ENCODE measurements around the gene IL1B. TPM values are rescaled to one million over a fixed set of nuclear protein-coding genes. Genes with fewer than 3 reads are reported as not detected.

IL1B gene
- total RNA-seq, 6 experiments from 2014 or later, result 1.3 to 7.7 (median 6.0) TPM

Other genes with a start within 250 kb of the IL1B start
- 100 to 1,000 TPM; 147 to 225 (median 195) TPM for gene SLC20A1, start 190.8 kb downstream of the IL1B start, total RNA-seq (2021; fragmentation: NEBNext Ultra II Directional; extraction: Animal tissue kit (Norgen Biotek cat#: 25700))
- gene NT5DC4, start 115.8 kb downstream of the IL1B start, total RNA-seq (2021; fragmentation: NEBNext Ultra II Directional; extraction: Animal tissue kit (Norgen Biotek cat#: 25700)), result not detected
- 10 to 100 TPM; 10.6 to 35.7 (median 30.2) TPM for gene CKAP2L, start 72.2 kb downstream of the IL1B start, total RNA-seq (2021; fragmentation: NEBNext Ultra II Directional; extraction: Animal tissue kit (Norgen Biotek cat#: 25700))
- under 1 TPM in 1 of 6 experiments, not detected in 5; 0.07 TPM for gene IL1A, start 52.3 kb downstream of the IL1B start, total RNA-seq (2021; fragmentation: NEBNext Ultra II Directional; extraction: Animal tissue kit (Norgen Biotek cat#: 25700))
- not detected for gene IL37, start 74.4 kb upstream of the IL1B start, total RNA-seq (2021; fragmentation: NEBNext Ultra II Directional; extraction: Animal tissue kit (Norgen Biotek cat#: 25700))
- not detected for gene IL36G, start 141.2 kb upstream of the IL1B start, total RNA-seq (2021; fragmentation: NEBNext Ultra II Directional; extraction: Animal tissue kit (Norgen Biotek cat#: 25700))
- not detected for gene IL36A, start 168.7 kb upstream of the IL1B start, total RNA-seq (2021; fragmentation: NEBNext Ultra II Directional; extraction: Animal tissue kit (Norgen Biotek cat#: 25700))
- gene IL36B, start 216.1 kb upstream of the IL1B start, total RNA-seq (2021; fragmentation: NEBNext Ultra II Directional; extraction: Animal tissue kit (Norgen Biotek cat#: 25700)), result not detected
- gene IL36RN, start 222.4 kb upstream of the IL1B start, total RNA-seq (2021; fragmentation: NEBNext Ultra II Directional; extraction: Animal tissue kit (Norgen Biotek cat#: 25700)), result not detected
- gene IL1F10, start 231.2 kb upstream of the IL1B start, total RNA-seq (2021; fragmentation: NEBNext Ultra II Directional; extraction: Animal tissue kit (Norgen Biotek cat#: 25700)), result not detected

Measured in HFFc6 (cell line).